GM13976 (cell line): ENCODE results near the gene LMOD1.

Source experiments
- DNase-seq: peaks from one replicate; pipeline ENCODE4 v3.0.0; 2012; ENCODE audit warnings: low spot score
- CTCF ChIP-seq: IDR thresholded peaks from 2 replicates; pipeline ENCODE4 v1.5.1; 2012; ENCODE audit warnings: borderline replicate concordance, mild to moderate bottlenecking; ENCODE audit not compliant: insufficient read depth; ENCODE audit errors: extremely low read depth, missing control alignments, control extremely low read depth
- in situ Hi-C: fragments of 300-500 bp; cut with MboI; formaldehyde crosslinking; loops from one replicate; pipeline ENCODE4 v1.12.0; 2022; ENCODE audit warnings: low sequenced_read_pairs, mixed read lengths, inconsistent platforms; ENCODE audit not compliant: unreplicated experiment

Gene LMOD1

DNA sequence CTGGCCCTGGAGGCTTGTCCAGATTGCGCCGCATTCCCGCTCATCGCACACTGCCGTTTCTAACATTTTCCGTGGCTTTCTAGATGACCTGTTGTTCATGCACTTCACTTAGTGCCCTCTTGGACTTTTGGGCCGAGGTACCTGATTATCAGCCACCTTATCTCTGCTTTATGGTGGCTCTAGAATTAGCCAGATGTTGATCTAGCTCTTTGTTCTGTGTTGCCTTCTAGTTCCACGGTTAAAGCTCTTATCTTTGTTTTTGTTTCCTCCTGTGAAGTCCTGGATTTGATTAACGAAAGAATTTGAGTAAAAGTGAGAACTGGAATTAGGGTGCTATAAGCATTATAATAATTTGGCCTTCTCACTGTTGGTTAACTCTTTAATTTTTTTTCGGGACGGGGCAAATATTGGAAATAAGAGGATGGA lies 37.0 kb upstream of the LMOD1 start:
- no peak for DNase-seq
- no peak for TF ChIP-seq CTCF
- in situ Hi-C loops = no loop called here

GRCh38 chr1:201982623-201983379 lies 36.5 kb upstream of the LMOD1 start, which contains the start of gene RNPEP:
RNPEP (plus strand) TSS chr1:201982648; CDS start chr1:201982667, 19 bp downstream.
- in situ Hi-C loops = no loop called here
- no peak for TF ChIP-seq CTCF
- peak; percentile 93 for DNase-seq

- no peak for TF ChIP-seq CTCF
- in situ Hi-C loops = no loop called here
- DNase-seq = no peak
Measured at GRCh38 chr1:201982082-201982622, 35.8 kb upstream of the LMOD1 start.

DNA sequence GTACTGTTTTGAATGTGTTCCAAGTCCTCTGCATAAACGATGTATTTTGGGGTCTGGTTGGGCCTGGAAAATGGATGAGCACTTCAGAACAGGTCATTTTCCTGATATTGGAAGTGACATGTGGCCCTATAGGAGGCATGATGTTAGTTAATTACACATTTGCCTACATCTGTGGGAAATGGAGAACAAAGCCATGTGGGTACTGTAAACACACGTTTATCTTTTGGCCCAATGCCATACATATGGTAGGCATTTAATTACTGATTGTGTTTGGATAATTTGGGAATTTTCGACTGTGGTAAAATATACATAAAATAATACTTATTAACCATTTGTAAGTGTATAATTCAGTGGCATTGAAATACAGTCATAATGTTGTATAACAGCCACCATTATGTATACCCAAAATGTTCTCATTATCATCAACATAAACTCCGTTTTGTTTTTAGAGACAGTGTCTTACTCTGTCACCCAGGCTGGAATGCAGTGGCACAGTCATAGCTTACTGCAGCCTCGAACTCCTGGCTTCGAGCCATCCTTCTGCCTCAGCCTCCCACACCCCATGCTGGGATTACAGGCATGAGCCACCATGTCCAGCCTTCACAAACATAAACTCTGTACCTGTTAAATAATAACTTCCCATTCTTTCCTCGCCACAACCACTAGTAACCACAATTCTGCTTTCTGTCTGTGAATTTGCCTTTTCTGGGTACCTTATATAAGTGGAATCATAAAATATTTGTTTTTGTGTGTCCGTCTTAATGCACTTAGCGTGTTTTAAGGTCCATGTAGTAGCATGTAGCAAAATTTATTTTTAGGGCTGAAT lies 24.2 kb upstream of the LMOD1 start:
- in situ Hi-C loops = loop anchor here (5.0 kb wide), 1 partner anchor 73 kb away; no protein-coding TSS in a partner anchor
- TF ChIP-seq CTCF = no peak
- no peak for DNase-seq

- in situ Hi-C loops = no loop called here
- TF ChIP-seq CTCF = no peak
- DNase-seq = no peak
Measured at GRCh38 chr1:201968202-201968925, 22.0 kb upstream of the LMOD1 start.

GRCh38 chr1:201966171-201966570 lies 19.8 kb upstream of the LMOD1 start:
- no peak for DNase-seq
- no peak for TF ChIP-seq CTCF
- in situ Hi-C loops = no loop called here
